Fibroblast of lung (primary cell): Measurements from ENCODE around the gene PRR22.

ENCODE experiments used
- CTCF ChIP-seq, 2 donors: IDR thresholded peaks in 1 of 2; conservative IDR thresholded peaks in 1 of 2; 1 replicate in 1 of 2; 2 replicates in 1 of 2; pipeline ENCODE4 v1.5.1; 2011 to 2012; ENCODE audit warnings: low read length in 2 of 2, control low read depth in 1 of 2, inconsistent platforms in 1 of 2, low read depth in 1 of 2, mild to moderate bottlenecking in 1 of 2
- EZH2 ChIP-seq: IDR thresholded peaks from 2 replicates; pipeline ENCODE4 v1.5.1; 2012; ENCODE audit warnings: low read length, control low read depth, mild to moderate bottlenecking; ENCODE audit errors: missing control alignments

GRCh38 chr19:5765220-5765619, 19.3 kb downstream of the PRR22 start:
- TF ChIP-seq CTCF (conservative IDR thresholded peaks at IDR 0.05 in 1 of 2, IDR thresholded peaks at IDR 0.05 in 1 of 2; ENCODE audit: low read depth in 1 of 2, low read length in 2 of 2) (no peak), EZH2 (no peak)
